GM18511 (cell line): ENCODE measurements around the gene MEX3A.
"Not testable (repeated sequence)": the region's sequence is repeated elsewhere in the genome, so short reads cannot be mapped to it uniquely, and the experiment has no call there.

ENCODE experiments used
- ATAC-seq: cut with Tn5 transposase; IDR thresholded peaks from one replicate; pipeline ENCODE4 v1.9.1; 2021; ENCODE audit warnings: mild to moderate bottlenecking, moderate library complexity; ENCODE audit not compliant: unreplicated experiment

MEX3A gene

GRCh38 chr1:156118177-156118868, 36.1 kb upstream of the MEX3A start:
- no peak for ATAC-seq

GRCh38 chr1:156117414-156118176, 35.3 kb upstream of the MEX3A start:
- no peak for ATAC-seq

- ATAC-seq: not testable (repeated sequence)
Observed at GRCh38 chr1:156116731-156117130, 34.5 kb upstream of the MEX3A start.

DNA sequence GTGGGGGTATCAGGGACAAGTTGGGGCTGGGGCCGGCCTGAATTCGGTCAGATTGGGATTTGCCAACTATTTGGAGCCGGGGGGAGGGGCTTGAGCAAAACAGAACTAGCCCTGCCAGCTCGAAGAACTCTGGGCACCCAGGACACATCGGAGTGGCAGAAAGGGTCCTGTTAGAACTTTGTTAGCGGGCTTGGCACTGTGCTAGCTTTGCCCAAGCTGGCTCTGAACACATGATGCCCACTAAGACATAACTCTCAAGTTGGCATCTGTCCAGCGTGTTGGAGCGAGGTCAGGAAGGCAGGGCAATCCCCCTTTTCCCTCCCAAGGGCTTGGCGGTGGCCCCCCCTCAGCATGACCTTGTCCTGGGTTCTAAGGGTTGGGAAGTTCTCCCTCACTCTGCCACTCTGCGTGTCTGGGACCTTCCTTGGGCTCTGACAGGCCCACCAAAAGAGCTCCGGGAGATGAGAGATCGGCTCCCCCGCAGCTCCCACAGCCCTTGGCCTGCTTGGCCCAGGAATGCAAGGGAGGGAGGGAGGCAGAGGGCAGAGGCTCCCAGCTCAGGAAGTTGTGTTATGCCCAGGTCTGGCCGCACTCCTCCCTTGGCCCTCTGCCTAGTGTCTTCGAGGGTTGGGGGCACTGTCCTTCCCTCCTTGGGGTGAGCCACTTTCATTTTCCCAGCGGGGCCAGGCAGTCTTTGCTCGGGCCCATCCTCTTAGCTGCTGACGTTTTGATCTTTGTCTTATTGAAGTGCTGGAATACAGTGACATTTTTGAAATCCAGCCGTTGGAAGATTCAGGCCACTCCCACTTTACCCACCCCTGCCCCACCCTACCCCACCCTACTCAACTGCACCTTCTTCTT, 33.5 kb upstream of the MEX3A start:
- no peak for ATAC-seq

DNA sequence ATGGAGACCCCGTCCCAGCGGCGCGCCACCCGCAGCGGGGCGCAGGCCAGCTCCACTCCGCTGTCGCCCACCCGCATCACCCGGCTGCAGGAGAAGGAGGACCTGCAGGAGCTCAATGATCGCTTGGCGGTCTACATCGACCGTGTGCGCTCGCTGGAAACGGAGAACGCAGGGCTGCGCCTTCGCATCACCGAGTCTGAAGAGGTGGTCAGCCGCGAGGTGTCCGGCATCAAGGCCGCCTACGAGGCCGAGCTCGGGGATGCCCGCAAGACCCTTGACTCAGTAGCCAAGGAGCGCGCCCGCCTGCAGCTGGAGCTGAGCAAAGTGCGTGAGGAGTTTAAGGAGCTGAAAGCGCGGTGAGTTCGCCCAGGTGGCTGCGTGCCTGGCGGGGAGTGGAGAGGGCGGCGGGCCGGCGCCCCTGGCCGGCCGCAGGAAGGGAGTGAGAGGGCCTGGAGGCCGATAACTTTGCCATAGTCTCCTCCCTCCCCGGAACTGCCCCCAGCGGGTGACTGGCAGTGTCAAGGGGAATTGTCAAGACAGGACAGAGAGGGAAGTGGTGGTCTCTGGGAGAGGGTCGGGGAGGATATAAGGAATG, 32.8 kb upstream of the MEX3A start:
- ATAC-seq: peak; percentile 23

GRCh38 chr1:156114101-156114918, 32.0 kb upstream of the MEX3A start, which contains the start of gene LMNA:
Gene LMNA (plus strand): TSS chr1:156114711. CDS start chr1:156114919, 208 bp downstream.
- ATAC-seq: peak; percentile 77

DNA sequence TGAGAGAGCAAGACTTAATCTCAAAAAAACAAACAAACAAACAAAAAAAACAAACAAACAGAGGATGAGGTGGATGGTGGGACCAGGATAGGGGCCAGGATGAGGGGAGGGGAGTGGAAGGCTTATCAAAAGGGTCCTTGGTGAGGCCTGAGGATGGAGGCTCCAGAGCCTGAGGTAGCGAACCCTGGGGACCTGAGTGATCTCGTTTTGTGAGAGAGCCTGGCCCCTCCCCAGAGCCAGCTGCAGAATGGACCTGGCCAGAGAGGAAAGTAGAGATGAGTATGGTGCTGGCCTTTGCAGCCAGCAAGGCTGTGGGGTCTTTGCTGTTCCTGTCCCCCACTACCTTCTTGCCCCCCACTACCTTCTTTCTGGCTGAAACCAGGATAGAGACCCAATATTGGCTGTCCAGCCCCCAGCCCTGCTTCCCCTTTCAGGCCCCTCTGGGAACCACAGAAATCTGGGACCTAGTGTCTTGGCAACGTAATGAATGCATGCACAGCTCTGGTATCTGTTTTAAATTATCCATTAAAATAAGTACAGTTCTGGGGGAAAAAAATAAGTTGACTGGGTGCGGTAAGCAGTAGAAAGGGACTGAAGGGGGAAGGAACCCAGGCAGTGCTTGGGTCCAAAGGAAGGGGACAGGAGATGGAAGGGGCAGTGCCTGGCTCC, 31.2 kb upstream of the MEX3A start:
- no peak for ATAC-seq

DNA sequence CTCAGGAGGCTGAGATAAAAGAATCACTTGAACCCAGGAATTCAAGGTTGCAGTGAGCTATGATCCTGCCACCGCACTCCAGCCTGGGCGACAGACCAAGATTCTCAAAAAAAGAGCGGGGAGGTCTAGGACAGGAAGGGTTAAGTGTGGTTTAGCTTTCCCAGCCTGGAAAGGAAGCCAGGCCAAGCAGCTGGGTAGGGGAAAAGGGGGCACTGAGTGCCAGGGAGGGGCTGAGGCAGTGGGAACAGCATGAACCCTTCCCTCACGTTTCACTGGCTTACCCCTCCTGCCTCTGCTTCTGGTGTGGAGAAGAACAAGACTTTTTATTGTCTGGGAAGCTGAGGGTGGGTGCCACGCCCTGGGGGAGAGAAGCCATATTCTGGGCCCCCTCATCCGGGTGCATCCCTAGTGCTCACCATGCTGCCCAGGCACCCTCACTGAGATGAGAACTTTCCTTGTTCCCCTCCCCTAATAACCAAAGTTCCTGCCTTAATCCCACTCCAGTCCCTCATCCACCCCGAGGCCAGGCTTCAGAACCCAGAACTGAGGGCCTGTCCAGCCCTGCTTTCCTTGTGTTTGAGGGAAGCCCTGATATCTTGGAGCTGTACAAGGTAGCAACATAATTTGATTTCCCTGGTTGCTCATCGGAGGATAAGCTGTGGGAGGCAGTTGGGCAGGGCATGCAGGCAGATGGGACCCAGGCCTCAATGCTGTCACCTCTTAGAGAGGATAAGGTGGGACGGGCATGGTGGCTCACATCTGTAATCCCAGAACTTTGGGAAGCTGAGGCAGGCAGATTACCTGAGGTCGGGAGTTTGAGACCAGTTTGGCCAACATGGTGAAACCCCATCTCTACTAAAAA, 30.2 kb upstream of the MEX3A start:
- ATAC-seq: no peak

DNA sequence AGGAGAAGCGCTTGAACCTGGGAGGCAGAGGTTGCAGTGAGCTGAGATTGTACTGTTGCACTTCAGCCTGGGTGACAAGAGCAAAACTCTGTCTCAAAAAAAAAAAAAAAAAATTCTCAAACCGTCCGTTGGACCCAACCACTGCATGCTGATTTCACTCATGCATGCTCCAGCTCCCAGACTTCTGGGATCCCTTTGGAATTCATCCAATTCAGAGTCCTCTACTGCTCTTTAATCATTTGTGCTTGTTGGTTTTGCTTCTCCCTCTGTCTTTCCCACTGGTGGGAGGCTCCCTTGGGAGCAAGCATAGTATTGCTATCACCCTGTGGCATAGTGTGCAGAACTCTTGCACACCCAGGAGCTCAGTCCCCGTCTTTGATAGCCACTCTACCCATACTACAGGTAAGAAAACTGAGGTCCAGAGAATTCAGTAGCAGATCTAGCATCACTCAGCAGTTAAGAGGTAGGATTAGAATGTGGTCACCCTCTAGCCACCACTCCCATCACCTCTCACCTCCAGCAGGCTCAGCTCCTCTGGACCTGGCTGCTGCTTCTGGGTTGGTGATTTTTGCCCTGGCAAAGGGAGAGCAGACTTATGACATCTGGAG, 29.2 kb upstream of the MEX3A start:
- no peak for ATAC-seq

- ATAC-seq: no peak
Observed at GRCh38 chr1:156110252-156110651, 28.0 kb upstream of the MEX3A start.

- ATAC-seq: no peak
Observed at GRCh38 chr1:156108664-156109241, 26.5 kb upstream of the MEX3A start.

- no peak for ATAC-seq
Observed at GRCh38 chr1:156108057-156108456, 25.8 kb upstream of the MEX3A start.

- ATAC-seq: peak; percentile 24
Observed at GRCh38 chr1:156106624-156107488, 24.6 kb upstream of the MEX3A start.

GRCh38 chr1:156104861-156105832, 22.9 kb upstream of the MEX3A start:
- ATAC-seq: no peak

GRCh38 chr1:156104065-156104810, 22.0 kb upstream of the MEX3A start:
- no peak for ATAC-seq
